Ovary (tissue), 9 donors: ENCODE measurements around the gene TFF2. TPM values are rescaled to one million over a fixed set of nuclear protein-coding genes. Genes with fewer than 3 reads are reported as not detected.

Experiments used
- DNase-seq, 5 donors: peaks; one replicate each; pipeline ENCODE4 v3.0.0-alpha.2; 2019 to 2020
- H3K27ac ChIP-seq, 2 donors: fragments of 200-600 bp; one replicate each; pipeline versions ENCODE4 v1.5.1 to v1.8.0; 2019 to 2022
- H3K27me3 ChIP-seq: fragments of 200-600 bp; one replicate; pipeline ENCODE4 v1.8.0; 2022
- H3K36me3 ChIP-seq: fragments of 200-600 bp; sonication (generic); one replicate; pipeline ENCODE4 v1.5.1; 2019
- H3K4me1 ChIP-seq: one replicate; pipeline ENCODE4 v1.8.1; 2013; ENCODE audit warnings: mild to moderate bottlenecking, moderate library complexity; ENCODE audit not compliant: insufficient read depth
- H3K4me3 ChIP-seq: fragments of 200-600 bp; sonication (generic); one replicate; pipeline ENCODE4 v1.5.1; 2017
- H3K9me3 ChIP-seq, 2 donors: fragments of 200-600 bp in 1 of 2; sonication (generic) in 1 of 2; one replicate each; pipeline versions ENCODE4 v1.5.1 to v1.8.1; 2013 to 2019; ENCODE audit warnings: mild to moderate bottlenecking in 1 of 2, moderate library complexity in 1 of 2
- CTCF ChIP-seq, 3 donors: fragments of 450-650 bp in 2 of 3; fragments of 200-600 bp in 1 of 3; IDR thresholded peaks; one replicate each; pipeline versions ENCODE4 v1.5.1 to v1.8.0; 2016 to 2022; ENCODE audit warnings: antibody characterized with exemption in 3 of 3, mild to moderate bottlenecking in 1 of 3
- EP300 ChIP-seq: sonication (generic); formaldehyde crosslinking; IDR thresholded peaks from one replicate; pipeline ENCODE4 v1.6.1; 2017; ENCODE audit warnings: antibody characterized with exemption
- POLR2A ChIP-seq: fragments of 450-650 bp; IDR thresholded peaks from one replicate; pipeline ENCODE4 v1.6.1; 2017; ENCODE audit warnings: antibody characterized with exemption, mild to moderate bottlenecking, moderate library complexity
- WGBS, 3 donors: extraction: QIAGEN DNeasy Blood & Tissue Kit in 1 of 3; methylation state at CpG; one replicate each; pipeline versions ENCODE4 v1.1.5 to v1.1.7; 2013 to 2017; 5-methylcytosine and 5-hydroxymethylcytosine counted together
- intact Hi-C, 4 donors: fragments of 100-400 bp; cut with DNase I; formaldehyde crosslinking; loops; one replicate each; pipeline versions ENCODE4 v1.11.0 to v1.15.1; 2022 to 2023
- polyA plus RNA-seq, 2 donors: library from polyadenylated mRNA; stranded (reverse); fragments of 200-250 nt in 1 of 2; fragments of 350-450 nt in 1 of 2; fragmentation: Illumina TruSeq in 1 of 2; extraction: RNeasy Lipid Tissue Mini Kit (QIAGEN cat#74804) in 1 of 2; gene quantifications; one replicate each; pipeline ENCODE4 v1.2.3, GENCODE V29; 2013 to 2014
- total RNA-seq, 7 donors: library from RNA; depleted of rRNA in 2 of 7; stranded (reverse); fragments of >200 nt in 2 of 7; fragmentation: NEBNext Ultra II Directional in 3 of 7; extraction: Animal tissue kit (Norgen Biotek cat#: 25700) in 3 of 7; gene quantifications; one replicate each; pipeline versions ENCODE4 v1.1.0 to v1.2.4, GENCODE V29; 2016 to 2023
- donor health status: DM: no; HTN: no; CAD: no; lungs with moderate emphysema.
- donor health status: DM: no; HTN: no; CAD: no.
- donor health status: Bipolar disorder and iron deficiency.
- donor health status: DM: yes; HTN: yes; CAD: no.
- donor health status: DM: no; HTN: no; CAD: no.
- donor health status: DM: yes; HTN: yes; CAD: no.

Gene TFF2
- total and polyA plus RNA-seq, 9 donors, result 0.31 to 3.7 TPM; not detected in 7

GRCh38 chr21:42343101-42343500 is 7.7 kb downstream of the TFF2 start:
- H3K4me3 ChIP-seq, result no peak overlapping the region
- TF ChIP-seq POLR2A (no peak), CTCF (IDR thresholded peaks at IDR 0.05) (no peak), EP300 (no peak)
- 74 to 94% (median 78%) methylated on average over 10 of the region's 10 CpGs for WGBS, 3 donors
- H3K27ac ChIP-seq, result no peak overlapping the region
- no peaks in the 10 kb centered on the region for H3K4me1 ChIP-seq
- no peaks in the 10 kb centered on the region for H3K36me3 ChIP-seq
- no peaks in the 10 kb centered on the region for H3K9me3 ChIP-seq
- intact Hi-C loops, result no loop called here
- no peak for DNase-seq
- H3K27me3 ChIP-seq, result no peaks in the 10 kb centered on the region

GRCh38 chr21:42341776-42342542 is 8.8 kb downstream of the TFF2 start:
- no peak for DNase-seq

GRCh38 chr21:42340187-42341050 is 10.4 kb downstream of the TFF2 start:
- Histone ChIP-seq H3K4me3 (no peak overlapping the region), H3K27me3 (no peaks in the 10 kb centered on the region), H3K27ac (no peak overlapping the region), H3K9me3 (no peaks in the 10 kb centered on the region), H3K4me1 (no peaks in the 10 kb centered on the region), H3K36me3 (no peaks in the 10 kb centered on the region)
- WGBS, 3 donors, result 74% methylated on average over 24 of the region's 24 CpGs
- TF ChIP-seq POLR2A (no peak), CTCF (IDR thresholded peaks at IDR 0.05) (no peak), EP300 (no peak)
- DNase-seq, result no peak
- intact Hi-C loops, result no loop called here

More at GRCh38 chr21:42341776-42342542, 8.8 kb downstream of the TFF2 start:
- WGBS, 3 donors, result 90 to 92% (median 91%) methylated on average over 15 of the region's 15 CpGs
- H3K27ac ChIP-seq, result no peak overlapping the region
- no peaks in the 10 kb centered on the region for H3K36me3 ChIP-seq
- no peaks in the 10 kb centered on the region for H3K9me3 ChIP-seq
- no peak overlapping the region for H3K4me3 ChIP-seq
- intact Hi-C loops, result no loop called here
- no peaks in the 10 kb centered on the region for H3K4me1 ChIP-seq
- no peaks in the 10 kb centered on the region for H3K27me3 ChIP-seq
- TF ChIP-seq EP300 (no peak), CTCF (IDR thresholded peaks at IDR 0.05) (no peak), POLR2A (no peak)

GRCh38 chr21:42338729-42339715 is 11.8 kb downstream of the TFF2 start:
- Histone ChIP-seq H3K27me3 (no peaks in the 10 kb centered on the region), H3K4me3 (no peak overlapping the region), H3K27ac (no peak overlapping the region), H3K4me1 (no peaks in the 10 kb centered on the region), H3K9me3 (no peaks in the 10 kb centered on the region), H3K36me3 (no peaks in the 10 kb centered on the region)
- TF ChIP-seq EP300 (no peak), CTCF (IDR thresholded peaks at IDR 0.05) (no peak), POLR2A (no peak)
- no peak for DNase-seq
- intact Hi-C loops, result no loop called here
- 85 to 90% (median 90%) methylated on average over 16 to 17 of the region's 17 CpGs for WGBS, 3 donors
